SKM-1 (cell line): ENCODE results near the gene STK11.
A peak's percentile ranks its signal among the peaks of the same experiment; 100 is the strongest.

ENCODE experiments used
- DNase-seq: peaks from one replicate; lab custom pipeline; 2025; ENCODE audit not compliant: unreplicated experiment; lab: John Stamatoyannopoulos, UW

The STK11 gene

GRCh38 chr19:1272423-1273262, 67.1 kb downstream of the STK11 start:
- no peak for DNase-seq

- DNase-seq = no peak
These were observed 67.9 kb downstream of the STK11 start for GRCh38 chr19:1273263-1274041.

- no peak for DNase-seq
These were observed 68.7 kb downstream of the STK11 start for GRCh38 chr19:1274081-1274851.

- no peak for DNase-seq
These were observed 69.3 kb downstream of the STK11 start for GRCh38 chr19:1274852-1275259.

- DNase-seq = peak; percentile 81
These were observed 69.8 kb downstream of the STK11 start, which contains the start of gene FAM174C for GRCh38 chr19:1275260-1275975. TSS of gene FAM174C (plus strand) at chr19:1275530. CDS start at chr19:1275550, 20 bp downstream.

GRCh38 chr19:1275976-1276627, 70.5 kb downstream of the STK11 start:
- DNase-seq = no peak

GRCh38 chr19:1276628-1277022, 71.0 kb downstream of the STK11 start:
- no peak for DNase-seq

- DNase-seq = no peak
These were observed 71.5 kb downstream of the STK11 start for GRCh38 chr19:1277061-1277460.
